Endothelial cell of umbilical vein (primary cell): Measurements from ENCODE around the gene DPF3. TPM values are rescaled to one million over a fixed set of nuclear protein-coding genes. Genes with fewer than 3 reads are reported as not detected.

ENCODE experiments used
- BruUV-seq: library from RNA; stranded (reverse); fragments of 400-500 nt; replicated peaks from 2 replicates; lab custom pipeline; 2021; lab: Mats Ljungman, UMichigan
- CTCF ChIA-PET: fragments of 300-600, 350-600 bp; sonication (Branson Sonifier 250); formaldehyde crosslinking; loops from one replicate; lab custom pipeline; 2021; ENCODE audit warnings: antibody characterized with exemption, inconsistent platforms; lab: Charles Lee
- POLR2A ChIA-PET: fragments of 300-600, 350-600 bp; sonication (Branson Sonifier 250); formaldehyde crosslinking; loops from one replicate; lab custom pipeline; 2021; ENCODE audit warnings: antibody characterized with exemption, inconsistent platforms; lab: Charles Lee
- DNase-seq: peaks from one replicate; pipeline ENCODE4 v3.0.0-alpha.2; 2011; ENCODE audit warnings: low read depth, low spot score
- FAIRE-seq: peaks from 2 replicates; lab custom pipeline; 2011; peaks lifted over from hg19 to GRCh38; lab: Jason Lieb, UNC
- H2AFZ ChIP-seq: 2 replicates; pipeline ENCODE4 v1.6.0; 2012; ENCODE audit warnings: low read depth, low read length, control low read depth, inconsistent platforms
- H3K27ac ChIP-seq: 2 replicates; pipeline ENCODE4 v1.5.1; 2011; ENCODE audit warnings: low read depth, mild to moderate bottlenecking, control low read depth, low read length, moderate library complexity; ENCODE audit not compliant: insufficient read depth
- H3K27me3 ChIP-seq, 2 experiments: 2 replicates each; pipeline versions ENCODE4 v1.6.0 to v1.6.1; 2011; ENCODE audit warnings: low read length in 2 of 2, mixed read lengths in 1 of 2; ENCODE audit not compliant: control insufficient read depth in 2 of 2, insufficient read depth in 2 of 2
- H3K36me3 ChIP-seq, 2 experiments: 2 replicates in 1 of 2; 3 replicates in 1 of 2; pipeline ENCODE4 v1.5.1; 2011; ENCODE audit warnings: low read length in 2 of 2, mild to moderate bottlenecking in 1 of 2, moderate library complexity in 1 of 2; ENCODE audit not compliant: control insufficient read depth in 2 of 2, insufficient read depth in 2 of 2; ENCODE audit errors: extremely low read depth in 1 of 2
- H3K4me1 ChIP-seq: 3 replicates; pipeline ENCODE4 v1.5.1; 2011; ENCODE audit warnings: mild to moderate bottlenecking, low read length; ENCODE audit not compliant: control insufficient read depth, insufficient read depth; ENCODE audit errors: extremely low read depth
- H3K4me2 ChIP-seq: 2 replicates; pipeline ENCODE4 v1.6.1; 2011; ENCODE audit warnings: low read length, control low read depth, mixed read lengths; ENCODE audit not compliant: insufficient read depth
- H3K4me3 ChIP-seq, 3 experiments: fragments of 200-600 bp in 1 of 3; sonication (generic), shearing (Covaris generic) in 1 of 3; replicated peaks in 1 of 3; 2 replicates each; pipeline ENCODE4 v1.5.1; 2011 to 2016; ENCODE audit warnings: control low read depth in 3 of 3, low read length in 3 of 3, mild to moderate bottlenecking in 2 of 3, inconsistent platforms in 1 of 3, low read depth in 1 of 3, moderate library complexity in 1 of 3; ENCODE audit not compliant: insufficient read depth in 1 of 3
- H3K79me2 ChIP-seq: 2 replicates; pipeline ENCODE4 v1.6.0; 2012; ENCODE audit warnings: low read length, inconsistent platforms; ENCODE audit not compliant: control insufficient read depth, insufficient read depth
- H3K9ac ChIP-seq: replicated peaks from 2 replicates; pipeline ENCODE3; 2011; ENCODE audit warnings: low read length, control low read depth; ENCODE audit not compliant: insufficient read depth; ENCODE audit errors: extremely low read depth
- H3K9me1 ChIP-seq: replicated peaks from 3 replicates; pipeline ENCODE4 v1.6.0; 2011; ENCODE audit warnings: mild to moderate bottlenecking, low read length; ENCODE audit not compliant: control insufficient read depth, insufficient read depth; ENCODE audit errors: extremely low read depth
- H3K9me3 ChIP-seq: replicated peaks from 2 replicates; pipeline ENCODE4 v1.5.1; 2012; ENCODE audit warnings: low read length, inconsistent platforms; ENCODE audit not compliant: control insufficient read depth, insufficient read depth
- H4K20me1 ChIP-seq: replicated peaks from 2 replicates; pipeline ENCODE3; 2011; ENCODE audit warnings: mild to moderate bottlenecking, low read length; ENCODE audit not compliant: control insufficient read depth, insufficient read depth; ENCODE audit errors: extremely low read depth
- CTCF ChIP-seq, 2 donors: IDR thresholded peaks; 1 replicate in 1 of 2; 2 replicates in 1 of 2; pipeline ENCODE4 v1.5.1; 2011; ENCODE audit warnings: low read length in 2 of 2, mild to moderate bottlenecking in 2 of 2, moderate library complexity in 2 of 2, control low read depth in 1 of 2, inconsistent platforms in 1 of 2, low read depth in 1 of 2; ENCODE audit not compliant: insufficient read depth in 1 of 2; ENCODE audit errors: extremely low read depth in 1 of 2
- EZH2 ChIP-seq: IDR thresholded peaks from 2 replicates; pipeline ENCODE4 v1.6.1; 2012; ENCODE audit warnings: borderline replicate concordance, low read depth, mild to moderate bottlenecking, moderate library complexity, low read length, inconsistent platforms; ENCODE audit not compliant: severe bottlenecking
- FOS ChIP-seq: IDR thresholded peaks from 2 replicates; pipeline ENCODE4 v1.6.1; 2011; ENCODE audit warnings: mild to moderate bottlenecking, low read length, moderate library complexity, borderline replicate concordance; ENCODE audit not compliant: insufficient read depth
- GATA2 ChIP-seq: IDR thresholded peaks from 2 replicates; pipeline ENCODE4 v1.7.0; 2011; ENCODE audit warnings: low read depth, mild to moderate bottlenecking, moderate library complexity, mixed read lengths, low read length; ENCODE audit not compliant: insufficient read length, insufficient read depth
- JUN ChIP-seq: IDR thresholded peaks from 2 replicates; pipeline ENCODE4 v1.6.1; 2011; ENCODE audit warnings: borderline replicate concordance, low read depth; ENCODE audit not compliant: insufficient read length, insufficient read depth
- MYC ChIP-seq: IDR thresholded peaks from one replicate; pipeline ENCODE4 v1.6.1; 2011; ENCODE audit warnings: mild to moderate bottlenecking, low read depth, low read length
- POLR2A ChIP-seq: IDR thresholded peaks from 2 replicates; pipeline ENCODE4 v1.6.1; 2012; ENCODE audit warnings: low read depth, mild to moderate bottlenecking, control low read depth, low read length
- POLR2AphosphoS5 ChIP-seq: IDR thresholded peaks from 2 replicates; pipeline ENCODE4 v1.6.1; 2012; ENCODE audit warnings: low read depth, mild to moderate bottlenecking, control low read depth, low read length, moderate library complexity; ENCODE audit not compliant: insufficient read depth
- dilution Hi-C: fragments of 300-500 bp; cut with MboI; formaldehyde crosslinking; loops from one replicate; pipeline ENCODE4 v1.15.0; 2019; ENCODE audit warnings: low sequenced_read_pairs; ENCODE audit not compliant: extremely low pct_ligation_motif_present
- intact Hi-C: fragments of 100-400 bp; cut with micrococcal nuclease; formaldehyde crosslinking; loops from one replicate; pipeline ENCODE4 v1.10.0; 2022
- polyA plus RNA-seq, 4 experiments: library from polyadenylated mRNA; depleted of rRNA in 3 of 4; stranded (reverse) in 3 of 4; unstranded in 1 of 4; fragments of >200 nt; gene quantifications; 2 replicates each; pipeline versions ENCODE4 v1.2.1 to v1.2.3, GENCODE V29; 2011 to 2012; ENCODE audit warnings: missing spikeins in 1 of 4
- total RNA-seq: library from RNA; stranded (reverse); gene quantifications from 2 replicates; pipeline ENCODE4 v1.2.3, GENCODE V29; 2021
- TF ChIP-seq, protein P1 (sequence below): IDR thresholded peaks from 2 replicates; pipeline ENCODE4 v1.6.1; 2011; ENCODE audit not compliant: insufficient read depth, insufficient read length

The DPF3 gene
- total and polyA plus RNA-seq, 2 donors (not counting 3 experiments of a cell fraction or from before 2014, with no cell fraction given) = 2.4 to 3.5 TPM

DNA sequence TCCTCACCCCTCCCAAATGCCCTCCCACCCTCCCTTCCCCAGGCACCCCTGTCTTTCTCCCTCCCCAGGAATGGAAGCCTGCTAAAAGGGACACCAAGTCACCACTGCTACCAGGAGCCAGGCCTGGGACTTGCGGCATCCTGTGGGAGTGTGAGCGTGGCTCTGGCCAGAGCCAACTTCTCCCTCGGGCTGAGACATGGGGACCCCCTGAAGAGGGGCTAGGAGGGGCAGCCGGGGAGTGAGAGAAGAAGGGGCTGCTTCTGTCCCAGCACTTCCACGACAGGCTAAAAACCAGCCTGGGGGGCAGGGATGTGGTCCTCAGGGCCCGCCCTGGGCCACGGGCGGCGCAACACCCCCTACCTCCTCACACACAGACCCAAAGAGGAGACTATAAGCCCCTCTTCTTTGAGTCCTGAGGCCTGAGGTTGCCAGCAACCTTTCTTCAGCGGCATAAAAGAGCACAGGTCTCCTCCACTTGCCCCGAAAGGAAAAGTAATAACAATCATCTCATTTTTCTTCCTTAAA is 278.9 kb downstream of the DPF3 start:
- no peaks in the 10 kb centered on the region for H3K27me3 ChIP-seq
- H3K4me1 ChIP-seq = peaks cover 44% of the 10 kb centered on the region
- DNase-seq (no peak), FAIRE-seq (no peak)
- dilution Hi-C loops (no loop called here), intact Hi-C loops (no loop called here)
- no peak overlapping the region for H2AFZ ChIP-seq
- H3K79me2 ChIP-seq = no peaks in the 10 kb centered on the region
- no peaks in the 10 kb centered on the region for H3K9me1 ChIP-seq
- H3K27ac ChIP-seq = no peak overlapping the region
- ChIA-PET POLR2A (no interaction called here), CTCF (interaction anchor here (1.6 kb wide), 1 partner anchor 56 kb away, joined by 3 read pairs; no protein-coding TSS in a partner anchor)
- no peaks in the 10 kb centered on the region for H3K36me3 ChIP-seq
- no peak for TF ChIP-seq MYC
- TF ChIP-seq GATA2 = no peak
- no peak for TF ChIP-seq JUN
- TF ChIP-seq POLR2A = no peak
- TF ChIP-seq CTCF (IDR thresholded peaks at IDR 0.05; ENCODE audit: extremely low read depth in 1 of 2, insufficient read depth in 1 of 2, low read depth in 1 of 2, low read length in 2 of 2) = no peak
- no peak for TF ChIP-seq FOS
- TF ChIP-seq POLR2AphosphoS5 = no peak
- TF ChIP-seq EZH2 = no peak
- TF ChIP-seq, protein P1, sequence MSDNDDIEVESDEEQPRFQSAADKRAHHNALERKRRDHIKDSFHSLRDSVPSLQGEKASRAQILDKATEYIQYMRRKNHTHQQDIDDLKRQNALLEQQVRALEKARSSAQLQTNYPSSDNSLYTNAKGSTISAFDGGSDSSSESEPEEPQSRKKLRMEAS = no peak
- no peak overlapping the region for H3K4me3 ChIP-seq
- no peaks in the 10 kb centered on the region for H3K9me3 ChIP-seq
- H3K9ac ChIP-seq = no peak overlapping the region
- no TSS peak for BruUV-seq
- no peaks in the 10 kb centered on the region for H4K20me1 ChIP-seq
- H3K4me2 ChIP-seq = no peak overlapping the region
